GM19395 (cell line): Measurements from ENCODE around the gene HSD17B14.
"Not testable (repeated sequence)": the region's sequence is repeated elsewhere in the genome, so short reads cannot be mapped to it uniquely, and the experiment has no call there.

Source experiments
- ATAC-seq: cut with Tn5 transposase; IDR thresholded peaks from one replicate; pipeline ENCODE4 v1.9.1; 2021; ENCODE audit warnings: mild to moderate bottlenecking, moderate library complexity; ENCODE audit not compliant: unreplicated experiment

Gene HSD17B14

GRCh38 chr19:48768171-48768753, 68.0 kb downstream of the HSD17B14 start:
- ATAC-seq: not testable (repeated sequence)

- not testable (repeated sequence) for ATAC-seq
Measured at GRCh38 chr19:48765816-48766215, 70.5 kb downstream of the HSD17B14 start.
